ENCODE data around the gene ONECUT1.
A peak's percentile ranks its signal among the peaks of the same experiment; 100 is the strongest.
"Not testable (repeated sequence)": the region's sequence is repeated elsewhere in the genome, so short reads cannot be mapped to it uniquely, and the experiment has no call there.

ONECUT1 gene

DNA sequence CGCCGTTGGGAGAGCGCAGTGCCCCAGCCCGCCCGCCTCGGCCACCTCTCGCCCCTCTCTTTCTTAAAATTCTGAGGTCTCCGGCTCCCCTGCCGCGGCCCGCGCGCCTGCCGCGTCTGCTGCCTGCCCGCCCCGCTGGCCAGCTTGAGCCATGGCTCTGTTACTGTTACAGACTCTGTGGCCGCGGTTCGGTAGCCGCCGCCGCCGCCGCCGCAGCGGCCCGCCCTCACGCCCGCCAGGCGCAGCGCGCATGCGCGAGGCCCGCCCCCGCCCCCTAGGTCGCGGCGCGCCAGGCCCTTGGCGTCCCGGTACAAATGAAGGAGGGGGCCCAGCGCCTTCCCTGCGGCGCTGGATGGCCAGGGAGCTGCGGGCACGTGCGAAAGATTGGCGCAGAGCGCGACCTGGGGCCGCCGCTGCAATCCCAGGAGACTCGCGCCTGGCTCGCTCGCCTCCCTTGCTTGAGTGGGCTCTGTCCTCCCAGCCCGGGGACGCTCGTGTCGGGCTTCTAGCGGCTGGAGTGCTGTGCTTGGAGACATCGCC is at the start of gene ONECUT1:
TSS of gene ONECUT1 (minus strand) at position 168 of the 540 bp plus-strand sequence. CDS start 452 bp downstream, outside the sequence.
- DNase-seq (ENCODE audit: low read depth in 3 of 3): peak in 1 of 3 donors; percentile 57

DNA sequence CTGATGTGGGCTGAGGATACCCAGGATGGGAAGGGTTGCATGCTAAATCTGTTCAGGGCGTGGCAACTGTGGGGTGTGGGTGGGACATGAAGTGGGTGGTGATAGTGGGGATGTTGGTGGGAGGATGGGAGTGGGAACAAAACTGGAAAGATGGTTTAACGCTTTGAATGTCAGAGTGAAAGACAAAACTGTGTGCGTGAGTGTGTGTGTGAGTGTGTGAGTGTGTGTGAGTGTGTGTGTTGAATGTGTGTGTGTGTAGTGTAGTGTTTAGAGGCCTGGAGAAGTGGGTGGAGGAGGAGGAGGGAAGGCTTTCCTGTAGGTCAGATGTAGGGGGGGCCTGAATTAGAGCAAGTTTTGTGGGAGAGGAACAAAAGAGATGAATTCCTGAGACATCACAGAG is 44.2 kb upstream of the ONECUT1 start:
- DNase-seq (ENCODE audit: low read depth in 3 of 3): no peak

DNA sequence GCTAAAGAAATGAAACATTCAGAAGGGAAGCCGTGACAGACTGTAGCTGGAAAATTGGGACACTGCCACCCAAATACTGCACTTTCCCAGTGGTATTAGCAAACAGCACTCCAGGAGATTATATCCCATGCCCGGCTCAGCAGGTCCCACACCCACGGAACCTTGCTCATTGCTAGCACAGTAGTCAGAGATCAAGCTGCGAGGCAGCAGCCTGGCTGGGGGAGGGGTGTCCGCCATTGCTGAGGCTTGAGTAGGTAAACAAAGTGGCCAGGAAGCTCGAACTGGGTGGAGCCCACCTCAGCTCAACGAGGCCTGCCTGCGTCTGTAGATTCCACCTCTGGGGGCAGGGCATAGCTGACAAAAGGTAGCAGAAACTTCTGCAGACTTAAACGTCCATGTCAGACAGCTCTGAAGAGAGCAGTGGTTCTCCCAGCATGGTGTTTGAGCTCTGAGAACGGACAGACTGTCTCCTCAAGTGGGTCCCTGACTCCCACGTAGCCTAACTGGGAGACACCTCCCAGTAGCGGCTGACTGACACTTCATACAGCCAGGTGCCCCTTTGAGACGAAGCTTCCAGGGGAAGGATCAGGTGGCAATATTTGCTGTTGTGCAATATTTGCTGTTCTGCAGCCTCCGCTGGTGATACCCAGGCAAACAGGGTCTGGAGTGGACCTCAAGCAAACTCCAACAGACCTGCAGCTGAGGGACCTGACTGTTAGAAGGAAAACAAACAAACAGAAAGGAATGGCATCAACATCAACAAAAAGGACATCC is 34.2 kb upstream of the ONECUT1 start:
- DNase-seq (ENCODE audit: low read depth in 3 of 3): not testable (repeated sequence)

DNA sequence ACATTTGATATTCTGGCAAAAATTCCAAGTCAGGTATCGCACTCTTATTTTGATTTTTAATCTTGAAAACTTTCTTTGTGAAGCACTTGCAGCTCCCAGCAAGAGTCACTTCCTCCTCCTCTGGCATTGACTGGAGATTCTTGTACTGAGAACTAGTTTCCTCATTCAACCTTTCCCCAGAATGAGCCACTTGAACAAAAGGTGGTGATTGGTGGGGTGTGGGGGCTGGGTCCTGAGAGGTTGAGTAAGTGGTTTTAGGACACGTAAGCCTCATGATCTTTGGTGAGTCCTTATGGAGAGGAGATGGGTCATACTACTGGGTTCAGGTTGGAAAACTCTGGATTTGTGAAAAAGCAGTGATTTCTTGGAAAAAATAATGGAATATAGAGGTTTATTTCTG is 32.3 kb upstream of the ONECUT1 start:
- DNase-seq (ENCODE audit: low read depth in 3 of 3): no peak

DNA sequence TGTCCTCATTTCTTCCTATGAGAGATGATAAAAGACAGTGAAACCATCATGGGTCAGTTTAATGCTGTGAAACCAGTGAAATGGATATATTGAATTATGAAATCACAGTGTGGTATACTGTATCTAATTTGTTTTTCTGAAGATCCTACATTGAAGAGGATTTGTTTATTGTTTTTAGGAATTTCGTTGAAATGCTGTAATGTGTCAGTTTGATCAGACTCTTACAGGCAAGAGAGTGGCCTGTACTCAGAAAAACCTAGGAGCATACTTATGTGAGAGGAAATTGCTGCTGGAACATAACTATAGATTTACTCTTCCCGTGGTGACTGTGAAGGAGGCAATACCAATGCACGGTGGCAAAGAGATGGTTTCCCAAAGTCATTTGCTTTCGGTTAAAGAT is 29.1 kb upstream of the ONECUT1 start:
- no peak for DNase-seq (ENCODE audit: low read depth in 3 of 3)

DNA sequence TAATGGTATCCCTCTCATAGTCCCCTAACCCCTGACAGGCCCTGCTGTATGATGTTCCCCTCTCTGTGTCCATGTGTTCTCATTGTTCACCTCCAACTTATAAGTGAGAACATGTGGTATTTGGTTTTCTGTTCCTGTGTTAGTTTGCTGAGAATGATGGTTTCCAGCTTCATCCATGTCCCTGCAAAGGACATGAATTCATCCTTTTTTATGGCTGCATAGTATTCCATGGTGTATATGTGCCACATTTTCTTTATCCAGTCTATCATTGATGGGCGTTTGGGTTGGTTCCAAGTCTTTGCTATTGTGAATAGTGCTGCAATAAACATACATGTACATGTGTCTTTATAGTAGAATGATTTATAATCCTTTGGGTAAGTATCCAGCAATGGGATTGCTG is 25.8 kb upstream of the ONECUT1 start:
- not testable (repeated sequence) for DNase-seq (ENCODE audit: low read depth in 3 of 3)

DNA sequence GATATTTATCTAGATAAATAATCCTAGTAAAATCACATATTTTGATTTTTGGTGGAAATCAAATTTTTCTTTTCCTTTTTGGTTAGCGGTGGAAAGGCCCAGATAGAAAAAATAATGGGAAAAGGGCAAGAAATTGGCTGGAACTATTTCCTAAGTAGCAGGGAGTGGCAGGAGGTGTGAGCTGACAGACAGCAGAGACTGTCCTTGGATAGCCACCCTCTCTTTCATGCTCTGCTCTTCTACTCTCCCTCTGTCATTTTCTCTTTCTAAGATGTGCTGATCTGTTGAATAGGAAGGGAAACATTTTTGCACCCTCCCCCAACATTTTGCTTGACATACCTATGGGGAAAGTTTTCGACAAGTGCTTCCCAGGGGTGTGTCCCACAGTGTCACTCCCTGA is 18.9 kb upstream of the ONECUT1 start:
- DNase-seq (ENCODE audit: low read depth in 3 of 3): no peak

DNA sequence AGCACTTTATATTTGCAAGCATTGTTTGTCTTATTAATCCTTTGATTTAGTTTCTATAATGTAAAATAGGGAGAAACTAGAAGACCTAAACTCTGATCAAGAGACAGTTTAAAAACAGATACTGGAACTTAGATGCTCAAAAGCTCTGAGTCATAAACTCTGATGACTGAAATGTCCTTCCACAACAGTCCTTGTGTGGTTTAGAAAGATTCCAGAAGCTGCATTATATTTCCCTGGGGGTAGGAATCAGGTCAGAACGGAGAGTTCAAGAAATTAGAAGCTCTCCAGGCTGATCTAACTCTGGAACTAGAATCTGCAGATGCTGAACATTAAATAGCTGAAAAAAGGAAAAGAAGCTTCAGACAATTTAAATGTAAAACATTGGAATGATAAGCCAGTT is 18.3 kb upstream of the ONECUT1 start:
- DNase-seq (ENCODE audit: low read depth in 3 of 3): no peak

DNA sequence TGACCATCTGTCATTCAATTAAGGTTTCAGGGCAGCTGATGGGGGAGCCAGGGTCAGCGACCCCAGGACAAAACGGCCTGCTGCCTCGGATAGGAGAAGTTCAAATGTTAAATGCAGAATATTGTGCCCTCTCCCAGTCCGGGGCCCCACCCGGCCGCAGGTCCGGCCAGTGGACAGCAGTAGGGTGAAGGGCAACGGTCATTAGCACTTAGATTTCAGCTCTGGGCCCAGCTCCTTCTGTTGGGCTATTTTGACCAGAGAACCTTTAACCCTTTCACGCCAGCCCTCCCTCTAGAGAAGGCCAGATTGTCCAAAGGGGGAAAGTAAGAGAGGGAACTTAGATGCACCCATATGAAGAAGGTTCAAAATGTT is 16.1 kb upstream of the ONECUT1 start:
- DNase-seq (ENCODE audit: low read depth in 3 of 3): no peak

DNA sequence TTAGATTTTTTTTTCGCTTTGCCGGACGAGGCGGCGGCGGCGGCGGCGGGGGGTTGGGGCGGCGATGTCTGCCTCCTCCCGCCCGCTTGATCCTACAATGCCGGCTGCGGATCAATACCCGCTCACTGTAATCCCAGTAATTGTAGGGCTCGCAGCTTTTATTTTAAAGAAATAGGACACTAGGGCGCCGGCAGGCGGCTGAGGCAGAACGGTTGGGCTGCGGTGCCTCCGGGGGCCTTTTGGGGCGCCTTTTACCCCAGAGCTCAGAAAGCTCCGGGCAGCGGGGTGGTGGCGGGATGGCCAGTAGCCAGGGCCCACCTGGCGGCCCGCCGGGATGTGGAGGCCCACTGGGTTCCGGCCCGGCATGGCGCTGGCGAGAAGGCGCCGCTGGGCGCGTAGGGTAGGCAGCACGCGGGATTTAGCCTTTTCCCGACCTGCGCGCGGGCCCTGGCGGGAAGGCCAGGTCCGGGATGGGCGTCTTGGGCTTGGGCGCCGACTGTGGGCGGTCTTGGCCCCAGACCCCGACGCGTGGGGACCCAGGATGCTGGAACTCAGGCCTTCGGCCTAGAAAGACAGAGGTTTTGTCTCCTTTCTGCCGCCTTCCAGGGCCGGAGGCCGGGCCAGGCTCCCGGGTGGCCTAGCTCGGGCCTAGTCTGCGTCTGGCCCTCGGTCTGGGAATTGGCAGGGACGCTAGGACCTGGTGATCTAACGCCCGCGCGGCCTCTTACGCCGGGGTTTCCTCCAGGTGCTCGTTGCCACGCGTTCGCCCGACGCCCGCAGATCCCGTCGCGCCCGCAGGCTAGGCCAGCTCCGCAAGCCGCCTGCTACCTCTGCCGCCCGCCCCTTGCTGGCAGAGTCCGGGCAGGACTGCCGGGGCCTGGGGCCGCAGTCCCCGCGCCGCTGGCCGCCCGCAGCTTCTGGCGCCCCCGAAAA is 15.5 kb upstream of the ONECUT1 start:
- no peak for DNase-seq (ENCODE audit: low read depth in 3 of 3)

DNA sequence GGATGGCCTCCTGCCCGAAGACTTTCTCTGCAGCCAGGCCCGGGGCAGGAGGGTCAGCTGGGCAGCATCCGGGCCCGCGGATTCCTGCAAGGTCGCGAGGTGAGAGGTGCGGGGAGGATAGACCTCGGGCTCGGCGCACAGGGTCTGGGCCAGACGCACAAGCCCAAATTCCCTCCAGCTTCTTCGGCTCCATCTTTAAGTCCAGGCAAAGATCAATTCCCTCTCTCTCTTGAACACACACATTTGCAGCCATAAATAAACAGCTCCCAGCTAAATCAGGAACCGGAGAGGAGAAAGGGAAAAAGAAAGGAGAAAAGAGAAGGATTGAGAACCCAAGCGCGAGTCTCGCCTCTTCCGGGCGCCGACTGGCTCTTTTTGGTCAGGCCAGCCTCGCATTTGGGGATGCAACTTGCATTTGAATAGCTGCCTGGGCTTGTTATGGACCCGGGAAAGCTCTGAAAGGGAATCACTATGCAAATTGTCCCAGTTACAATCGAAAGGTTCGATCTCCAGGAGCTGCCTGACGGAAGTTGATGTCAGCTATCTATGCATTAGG is 14.5 kb upstream of the ONECUT1 start:
- no peak for DNase-seq (ENCODE audit: low read depth in 3 of 3)

DNA sequence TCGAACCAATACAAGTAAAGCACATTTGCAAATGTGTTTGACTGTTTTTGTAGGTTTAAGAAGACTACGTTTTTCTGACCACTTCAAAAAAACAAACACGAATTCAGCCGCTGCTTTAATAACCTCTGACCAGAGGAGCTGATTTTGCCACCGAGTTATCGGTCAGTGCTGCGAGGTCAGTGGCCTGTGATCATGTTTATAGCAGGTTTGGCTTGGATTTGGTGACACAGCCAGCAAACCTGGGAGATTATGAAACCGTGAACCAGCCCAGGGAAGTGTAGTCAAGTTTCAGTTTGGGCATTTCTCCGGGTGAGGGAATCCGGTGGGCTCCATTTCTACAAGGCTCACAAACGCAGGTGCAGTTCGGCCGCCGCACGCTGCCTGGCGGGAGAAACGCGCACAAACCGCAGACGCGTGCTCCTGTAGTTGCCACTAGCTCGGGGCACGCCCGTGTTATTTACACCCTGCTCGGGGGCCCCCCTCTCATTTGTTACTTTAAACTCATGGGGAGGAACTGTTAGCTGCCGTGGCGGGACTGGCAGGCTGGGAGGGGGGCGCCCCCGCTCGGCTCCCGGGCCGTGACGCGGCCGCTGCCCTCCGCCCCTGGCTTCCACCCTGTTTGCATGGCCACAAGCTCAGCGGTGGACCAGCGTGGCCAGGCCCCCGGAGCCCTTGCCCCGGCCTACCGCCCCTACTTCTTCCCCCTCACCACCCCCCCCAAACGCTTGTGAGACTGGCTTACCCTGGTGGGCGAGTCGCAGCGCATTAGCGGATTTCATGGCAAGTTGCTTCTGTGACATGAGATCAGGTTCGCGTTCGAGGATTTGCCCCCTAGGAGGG is 13.6 kb upstream of the ONECUT1 start:
- no peak for DNase-seq (ENCODE audit: low read depth in 3 of 3)

DNA sequence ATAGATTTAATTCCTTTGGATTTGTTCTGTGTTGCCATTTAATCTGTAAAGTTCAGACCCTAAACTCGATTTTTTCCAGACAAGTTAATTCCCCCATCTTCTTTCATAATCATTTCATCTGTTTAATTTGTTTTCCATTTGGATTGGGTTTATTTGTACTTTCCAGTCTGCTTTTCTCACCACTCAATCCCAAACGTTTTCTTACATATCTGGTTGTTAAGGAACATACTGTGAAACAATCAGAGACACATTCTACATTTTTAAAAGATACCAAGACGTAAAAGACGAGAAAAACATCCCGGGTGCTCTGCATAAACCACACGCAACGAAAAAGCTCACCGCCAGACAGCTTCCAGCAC is 13.0 kb upstream of the ONECUT1 start:
- DNase-seq (ENCODE audit: low read depth in 3 of 3): no peak

DNA sequence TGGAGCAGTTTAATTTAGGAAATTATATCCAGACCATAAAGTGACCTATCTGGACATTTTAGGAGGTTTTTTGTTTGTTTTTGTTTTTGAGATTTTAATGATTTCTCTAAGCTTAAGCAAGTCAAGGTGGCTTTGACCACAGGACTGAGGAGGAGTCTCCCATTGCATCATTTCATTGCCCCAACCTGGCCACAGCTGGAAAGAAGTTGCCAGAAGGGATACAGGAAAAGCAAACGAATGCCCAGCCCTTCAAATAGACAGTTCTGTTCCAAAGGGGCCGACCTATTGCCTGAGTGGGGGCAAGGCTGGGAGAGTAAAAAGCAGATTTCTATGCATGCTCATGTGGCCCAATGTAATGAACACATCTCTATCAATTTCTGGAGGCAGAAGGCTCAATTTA is 12.0 kb upstream of the ONECUT1 start:
- no peak for DNase-seq (ENCODE audit: low read depth in 3 of 3)

DNA sequence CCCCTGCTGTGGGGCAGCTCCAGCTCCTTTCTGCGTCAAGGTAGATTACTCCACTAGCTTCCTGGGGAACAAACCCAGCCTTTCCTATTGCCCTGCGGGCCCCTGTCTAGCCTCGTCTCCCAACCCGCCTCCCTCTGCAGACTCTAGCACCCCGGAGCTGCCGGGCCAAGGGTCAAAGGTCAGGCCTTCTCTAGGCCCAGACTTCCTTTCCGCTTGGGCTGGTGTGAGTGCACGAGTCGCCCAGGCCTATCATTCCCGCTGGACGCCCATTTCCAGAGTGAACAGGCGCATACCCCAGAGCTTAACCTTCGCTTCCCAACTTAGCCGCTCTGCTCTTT is 11.6 kb upstream of the ONECUT1 start:
- no peak for DNase-seq (ENCODE audit: low read depth in 3 of 3)

DNA sequence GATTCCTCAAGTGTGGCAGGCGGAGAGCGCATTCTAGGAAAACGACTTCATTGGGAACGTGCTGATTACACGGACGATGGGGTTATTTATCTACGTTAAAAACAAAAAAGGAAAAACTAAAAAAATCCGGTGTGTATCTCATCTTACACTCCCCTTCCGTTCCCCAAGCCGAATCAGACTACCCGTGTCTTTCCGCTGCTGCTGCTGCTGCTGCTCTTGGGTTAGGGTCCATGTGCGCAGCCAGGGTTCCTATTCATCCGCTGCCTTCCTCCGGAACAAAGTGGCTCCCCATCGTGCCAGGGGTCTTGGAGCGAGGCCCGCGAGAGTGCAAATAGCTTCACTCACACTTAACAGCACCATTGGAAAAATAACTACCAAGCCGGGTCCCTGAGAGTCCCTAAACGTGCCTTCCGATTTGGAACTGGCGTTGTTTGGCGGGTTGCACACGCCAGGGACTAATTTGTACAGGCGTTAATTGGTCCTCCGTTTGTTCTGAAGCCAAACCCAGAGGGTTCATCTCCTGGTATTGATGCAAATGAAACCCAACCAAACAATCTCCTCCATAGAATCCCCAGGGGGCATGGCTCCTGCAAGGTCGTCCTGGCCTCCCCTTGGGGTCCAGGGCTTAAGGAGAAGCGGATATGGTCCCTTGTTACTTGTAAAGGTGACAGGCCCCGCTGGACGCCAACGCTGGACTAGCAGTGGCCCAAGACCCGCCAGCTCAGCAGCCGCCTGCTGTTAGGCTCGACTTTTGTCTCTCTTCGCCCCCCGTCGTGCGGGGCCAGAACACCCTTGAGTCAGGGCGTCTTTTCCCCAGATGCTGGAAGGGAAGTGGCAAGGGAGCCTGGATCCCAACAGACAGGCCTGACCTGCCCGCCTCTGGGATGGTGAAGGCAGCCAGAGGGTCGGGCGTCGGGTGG is 11.0 kb upstream of the ONECUT1 start:
- DNase-seq (ENCODE audit: low read depth in 3 of 3): no peak

DNA sequence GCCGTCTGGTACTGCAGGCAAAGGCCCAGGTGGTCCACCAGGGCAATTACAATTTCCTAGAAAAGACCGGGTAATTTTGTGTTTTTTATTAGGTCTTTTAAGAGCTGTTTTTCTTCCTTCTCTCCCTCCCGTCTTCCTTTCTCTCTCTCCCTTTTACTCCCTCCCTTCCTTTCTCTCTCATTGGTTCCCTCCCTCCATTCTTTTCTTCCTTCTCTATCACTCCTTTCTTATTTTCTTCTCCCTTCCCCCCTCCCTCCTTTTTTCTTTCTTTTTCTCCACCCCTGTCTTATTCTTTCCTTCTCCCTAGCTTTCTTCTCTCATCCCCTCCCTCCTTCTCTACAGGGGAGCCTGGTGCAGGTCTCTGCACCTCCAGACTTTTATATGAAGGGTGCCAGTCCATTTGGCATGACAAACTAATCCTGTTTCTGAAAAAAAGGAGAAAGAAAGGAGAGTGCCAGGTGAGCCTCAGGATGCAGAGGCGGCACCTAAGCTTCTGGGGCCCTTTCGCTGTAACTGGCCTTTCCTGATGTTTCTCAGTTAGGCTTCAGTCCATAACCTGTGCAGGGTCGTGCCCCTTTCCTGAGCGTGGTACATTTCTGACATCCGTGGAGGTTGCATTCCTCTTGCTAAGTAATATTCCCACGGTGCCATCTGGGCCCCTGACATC is 9.1 kb upstream of the ONECUT1 start:
- DNase-seq (ENCODE audit: low read depth in 3 of 3): no peak

DNA sequence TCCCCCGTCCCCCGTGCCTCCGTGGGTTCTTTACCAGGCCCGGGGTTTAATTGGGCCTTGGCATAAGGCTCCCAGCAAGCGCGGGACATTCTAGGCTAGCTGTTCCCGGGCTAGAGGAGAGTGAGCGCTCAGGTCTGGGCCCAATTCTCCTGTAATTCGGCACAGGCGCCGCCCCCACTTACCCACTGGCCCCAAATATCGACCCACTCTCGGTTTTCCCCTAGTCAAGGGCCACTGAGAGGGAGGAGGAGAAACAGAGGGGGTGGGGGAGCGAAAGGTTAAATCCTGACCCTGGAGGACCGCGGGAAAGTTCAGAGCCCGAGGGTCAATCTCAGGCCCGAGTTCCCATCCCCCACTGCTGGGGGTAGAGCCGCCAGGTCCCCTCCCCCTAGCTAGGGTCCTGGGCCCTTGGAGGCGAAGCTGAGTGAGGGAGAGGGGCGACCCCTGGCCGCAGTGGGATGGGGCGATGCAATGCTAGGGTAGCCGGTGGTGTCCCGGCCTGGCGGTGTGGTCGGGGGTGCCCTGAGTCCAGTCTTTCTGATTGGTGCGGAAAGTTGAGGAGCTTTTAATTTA is 8.5 kb upstream of the ONECUT1 start:
- no peak for DNase-seq (ENCODE audit: low read depth in 3 of 3)

DNA sequence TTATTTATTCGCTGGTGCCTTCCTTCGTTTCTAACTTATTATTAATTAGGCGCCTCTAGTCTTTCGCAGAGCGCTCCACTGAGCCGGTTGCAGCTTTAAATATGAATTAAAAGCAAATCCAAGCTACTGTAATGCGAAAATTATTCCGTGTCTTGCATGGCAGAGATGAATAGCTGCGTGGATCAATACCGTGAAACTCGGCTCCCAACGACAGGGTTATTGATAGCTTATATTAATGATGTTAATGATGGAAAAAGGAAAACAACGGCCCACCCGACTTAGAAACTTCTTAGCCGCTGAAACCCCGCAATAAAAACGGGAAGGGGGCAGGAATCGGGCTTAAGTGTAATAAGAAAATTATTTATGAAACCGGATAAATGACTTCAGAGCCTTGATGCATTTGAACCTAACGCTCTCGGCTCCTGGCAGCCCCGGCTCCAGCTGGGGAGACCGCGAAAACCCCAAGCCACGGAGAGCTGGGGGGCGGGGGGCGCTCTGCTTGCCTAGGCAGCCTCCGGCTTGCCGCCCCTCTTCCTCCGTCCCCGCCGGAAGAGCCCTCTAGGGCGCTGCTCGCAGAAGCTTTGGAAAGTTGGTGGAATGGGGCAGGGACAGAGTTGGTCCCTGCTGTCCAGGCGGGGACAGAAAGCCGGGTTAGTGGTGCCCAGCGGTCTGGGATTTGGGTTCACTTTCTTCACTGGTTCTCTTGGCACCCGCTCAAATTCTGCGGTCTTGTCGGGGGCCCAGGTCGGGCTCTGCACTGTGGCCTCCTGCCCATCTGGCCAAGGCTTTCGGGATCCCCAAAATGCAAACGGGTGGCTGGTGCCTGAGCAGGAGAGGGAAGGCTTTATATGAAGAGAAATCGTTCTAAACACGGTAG is 7.7 kb upstream of the ONECUT1 start:
- no peak for DNase-seq (ENCODE audit: low read depth in 3 of 3)

Measured in stimulated activated CD4-positive, alpha-beta T cell treated with anti-CD3 and anti-CD28 coated beads, TNF-alpha, amount 100 ng/mL, for 48 hours (primary cell).